DND-41 (cell line): ENCODE measurements around the gene COPS4.

Experiments used
- EZH2 ChIP-seq: IDR thresholded peaks from 3 replicates; pipeline ENCODE4 v1.6.1; 2012; ENCODE audit warnings: borderline replicate concordance, low read depth, mild to moderate bottlenecking, moderate library complexity, low read length, inconsistent platforms; ENCODE audit not compliant: severe bottlenecking
- TF ChIP-seq, protein P1 (sequence below): IDR thresholded peaks from 2 replicates; pipeline ENCODE4 v1.5.1; 2012; ENCODE audit warnings: borderline replicate concordance, low read length, moderate library complexity, mild to moderate bottlenecking; ENCODE audit not compliant: poor library complexity, severe bottlenecking; ENCODE audit errors: extremely low read depth

DNA sequence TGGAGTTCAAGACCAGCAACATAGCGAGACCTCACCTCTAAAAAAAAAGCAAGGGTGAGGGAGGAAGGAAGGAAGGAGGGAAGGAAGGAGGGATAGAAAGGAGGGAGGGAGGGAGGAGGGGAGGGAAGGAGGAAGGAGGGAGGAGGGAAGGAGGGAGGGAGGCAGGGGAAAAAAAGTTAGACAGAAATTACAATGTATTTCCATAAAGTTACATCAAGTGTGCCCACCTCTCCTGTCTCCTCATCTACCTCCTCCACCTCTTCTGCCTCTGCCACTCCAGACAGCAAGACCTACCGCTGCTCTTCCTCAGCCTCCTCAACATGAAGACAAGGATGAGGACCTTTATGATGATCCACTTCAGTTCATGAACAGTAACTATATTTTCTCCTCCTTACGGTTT, 32.7 kb upstream of the COPS4 start:
- TF ChIP-seq, protein P1, sequence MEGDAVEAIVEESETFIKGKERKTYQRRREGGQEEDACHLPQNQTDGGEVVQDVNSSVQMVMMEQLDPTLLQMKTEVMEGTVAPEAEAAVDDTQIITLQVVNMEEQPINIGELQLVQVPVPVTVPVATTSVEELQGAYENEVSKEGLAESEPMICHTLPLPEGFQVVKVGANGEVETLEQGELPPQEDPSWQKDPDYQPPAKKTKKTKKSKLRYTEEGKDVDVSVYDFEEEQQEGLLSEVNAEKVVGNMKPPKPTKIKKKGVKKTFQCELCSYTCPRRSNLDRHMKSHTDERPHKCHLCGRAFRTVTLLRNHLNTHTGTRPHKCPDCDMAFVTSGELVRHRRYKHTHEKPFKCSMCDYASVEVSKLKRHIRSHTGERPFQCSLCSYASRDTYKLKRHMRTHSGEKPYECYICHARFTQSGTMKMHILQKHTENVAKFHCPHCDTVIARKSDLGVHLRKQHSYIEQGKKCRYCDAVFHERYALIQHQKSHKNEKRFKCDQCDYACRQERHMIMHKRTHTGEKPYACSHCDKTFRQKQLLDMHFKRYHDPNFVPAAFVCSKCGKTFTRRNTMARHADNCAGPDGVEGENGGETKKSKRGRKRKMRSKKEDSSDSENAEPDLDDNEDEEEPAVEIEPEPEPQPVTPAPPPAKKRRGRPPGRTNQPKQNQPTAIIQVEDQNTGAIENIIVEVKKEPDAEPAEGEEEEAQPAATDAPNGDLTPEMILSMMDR, result no peak
- no peak for TF ChIP-seq EZH2
